Testis (tissue), 3 donors: ENCODE results near the gene IFT74. TPM values are rescaled to one million over a fixed set of nuclear protein-coding genes. Genes with fewer than 3 reads are reported as not detected.
A peak's percentile ranks its signal among the peaks of the same experiment; 100 is the strongest.

ENCODE experiments used
- DNase-seq: peaks from one replicate; pipeline ENCODE4 v3.0.0-alpha.2; 2019
- H3K27ac ChIP-seq, 2 donors: fragments of 200-600 bp; sonication (generic); one replicate each; pipeline ENCODE4 v1.5.1; 2019
- H3K27me3 ChIP-seq: fragments of 200-600 bp; sonication (generic); one replicate; pipeline ENCODE4 v1.5.1; 2019
- H3K36me3 ChIP-seq: fragments of 200-600 bp; sonication (generic); one replicate; pipeline ENCODE4 v1.5.1; 2017; ENCODE audit warnings: low read depth; ENCODE audit errors: missing control alignments
- H3K4me1 ChIP-seq: fragments of 200-600 bp; sonication (generic); one replicate; pipeline ENCODE4 v1.5.1; 2019
- H3K4me3 ChIP-seq, 2 donors: fragments of 200-600 bp; sonication (generic); one replicate each; pipeline ENCODE4 v1.5.1; 2017 to 2019
- H3K9me3 ChIP-seq: fragments of 200-600 bp; sonication (generic); one replicate; pipeline ENCODE4 v1.5.1; 2017
- CTCF ChIP-seq, 3 experiments: fragments of 450-650 bp in 2 of 3; fragments of 200-600 bp in 1 of 3; sonication (generic) in 1 of 3; IDR thresholded peaks; one replicate each; pipeline ENCODE4 v1.5.1; 2016 to 2019; ENCODE audit warnings: antibody characterized with exemption in 3 of 3, mild to moderate bottlenecking in 2 of 3, moderate library complexity in 1 of 3
- POLR2A ChIP-seq: fragments of 450-650 bp; IDR thresholded peaks from one replicate; pipeline ENCODE4 v1.6.1; 2017; ENCODE audit warnings: antibody characterized with exemption, mild to moderate bottlenecking, moderate library complexity
- WGBS, 2 donors: methylation state at CpG; one replicate each; pipeline ENCODE4 v1.1.5; 2018; 5-methylcytosine and 5-hydroxymethylcytosine counted together
- intact Hi-C: fragments of 100-400 bp; cut with DNase I; formaldehyde crosslinking; loops from one replicate; pipeline ENCODE4 v1.15.1; 2023; ENCODE audit warnings: low total_unique reads
- polyA plus RNA-seq: library from polyadenylated mRNA; stranded (reverse); fragments of 350-450 nt; fragmentation: Illumina TruSeq; extraction: RNeasy Lipid Tissue Mini Kit (QIAGEN cat#74804); gene quantifications from one replicate; pipeline ENCODE4 v1.2.3, GENCODE V29; 2014; ENCODE audit warnings: low read depth, low replicate concordance; ENCODE audit not compliant: insufficient read depth
- total RNA-seq, 2 donors: library from RNA; depleted of rRNA; stranded (reverse); fragments of >200 nt; gene quantifications; one replicate each; pipeline ENCODE4 v1.2.3, GENCODE V29; 2016

IFT74 gene
- total and polyA plus RNA-seq, 3 donors from 2014 or later, result 20.7 to 37.5 (median 30.2) TPM

DNA sequence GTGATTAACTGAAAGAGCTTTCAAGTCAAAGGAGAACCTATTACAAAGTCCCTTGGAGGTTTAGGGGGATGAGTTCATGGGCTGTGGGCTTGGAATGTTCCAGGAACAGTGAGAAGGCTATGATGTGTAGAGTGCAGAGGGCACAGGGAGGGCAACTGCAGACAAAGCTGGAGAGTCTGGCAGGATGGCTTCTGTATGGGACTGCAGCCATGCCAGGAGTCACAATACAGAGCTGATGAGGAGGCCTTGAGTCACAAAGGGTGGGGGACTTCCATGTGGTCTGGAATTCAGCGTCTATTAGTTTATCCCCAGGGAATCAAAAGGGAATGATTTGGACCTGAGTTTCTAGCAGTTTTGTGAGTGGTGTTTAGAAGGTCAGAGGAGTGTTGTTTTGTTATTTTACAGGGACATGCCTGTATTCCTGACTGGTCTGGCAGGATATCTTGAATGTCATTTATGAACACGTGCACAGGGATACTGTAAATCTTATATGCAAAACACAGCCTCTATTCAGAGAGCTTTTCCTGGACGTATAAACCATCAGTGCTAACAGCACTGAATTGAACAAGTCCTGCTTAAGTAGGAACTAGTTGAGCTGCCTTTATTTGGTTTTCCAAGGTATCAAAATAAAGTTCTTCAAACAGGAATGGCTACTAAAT is 138.6 kb downstream of the IFT74 start:
- H3K36me3 ChIP-seq, result no peaks in the 10 kb centered on the region
- H3K4me1 ChIP-seq, result no peaks in the 10 kb centered on the region
- H3K4me3 ChIP-seq, result no peak overlapping the region
- no peaks in the 10 kb centered on the region for H3K9me3 ChIP-seq
- no peak overlapping the region for H3K27ac ChIP-seq
- no peak for DNase-seq
- WGBS, 2 donors, result 41% methylated on average over 3 of the region's 3 CpGs
- intact Hi-C loops, result no loop called here
- no peak for TF ChIP-seq CTCF (IDR thresholded peaks at IDR 0.05)
- no peak for TF ChIP-seq POLR2A
- H3K27me3 ChIP-seq, result no peaks in the 10 kb centered on the region

DNA sequence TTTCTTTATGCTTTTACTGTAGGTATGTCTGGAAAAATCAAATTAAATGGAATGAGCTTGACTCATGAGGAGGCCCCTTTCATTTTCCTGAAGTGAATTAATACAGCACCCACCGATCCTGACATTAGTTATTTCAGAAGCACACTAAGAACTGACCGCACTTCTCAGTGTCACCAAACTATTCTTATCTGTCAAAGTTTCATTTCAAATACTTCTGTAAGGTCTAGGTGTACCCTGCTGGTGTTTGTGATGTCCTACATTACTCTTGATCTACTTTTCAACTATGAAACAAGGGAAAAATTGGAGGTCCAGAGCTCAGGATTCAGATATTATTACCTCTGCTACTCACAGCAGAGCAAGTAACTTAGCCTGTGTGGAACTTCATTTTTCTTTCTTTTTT is 151.0 kb downstream of the IFT74 start:
- WGBS, 2 donors, result 59 to 61% methylated on average over 2 of the region's 2 CpGs

DNA sequence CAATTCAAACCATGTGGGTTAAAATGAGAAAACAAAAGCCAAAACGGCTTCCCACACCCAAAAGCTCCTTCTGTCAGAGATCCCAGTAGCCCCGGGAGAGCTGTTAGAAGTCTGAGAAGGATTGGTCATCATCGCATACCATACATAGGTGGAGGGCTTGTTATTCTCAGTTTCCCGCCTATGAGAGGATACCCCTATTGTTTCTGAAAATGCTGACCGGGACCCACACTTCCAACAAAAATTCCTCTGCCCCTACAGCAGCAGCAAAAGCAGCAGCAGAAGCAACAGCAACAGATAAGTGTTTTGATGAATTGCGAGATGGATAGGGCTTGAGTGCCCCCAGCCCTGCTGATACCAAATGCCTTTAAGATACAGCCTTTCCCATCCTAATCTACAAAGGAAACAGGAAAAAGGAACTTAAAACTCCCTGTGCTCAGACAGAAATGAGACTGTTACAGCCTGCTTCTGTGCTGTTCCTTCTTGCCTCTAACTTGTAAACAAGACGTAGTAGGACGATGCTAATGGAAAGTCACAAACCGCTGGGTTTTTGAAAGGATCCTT is 152.8 kb downstream of the IFT74 start, which contains the start of gene TEK:
Gene TEK, plus strand, starts transcription at position 245 of the 561 bp plus-strand sequence. CDS start 366 bp downstream, outside the sequence.
- no peak for DNase-seq
- Histone ChIP-seq H3K27ac (peak within 1 kb of the TSS in 1 of 2 donors; percentile 33), H3K4me1 (no peaks in the 10 kb centered on the region), H3K9me3 (no peaks in the 10 kb centered on the region), H3K4me3 (no peak within 1 kb of the TSS), H3K27me3 (no peaks in the 10 kb centered on the region), H3K36me3 (no peaks in the 10 kb centered on the region)
- 15% methylated on average over 9 of the region's 9 CpGs for WGBS, 2 donors
- TF ChIP-seq CTCF (IDR thresholded peaks at IDR 0.05) (no peak), POLR2A (no peak)
- intact Hi-C loops, result no loop called here

More for the DNA sequence above, 151.0 kb downstream of the IFT74 start:
- TF ChIP-seq CTCF (IDR thresholded peaks at IDR 0.05) (no peak), POLR2A (no peak)
- Histone ChIP-seq H3K9me3 (no peaks in the 10 kb centered on the region), H3K27me3 (no peaks in the 10 kb centered on the region), H3K36me3 (no peaks in the 10 kb centered on the region), H3K27ac (no peak overlapping the region), H3K4me3 (no peak overlapping the region), H3K4me1 (no peaks in the 10 kb centered on the region)
- DNase-seq, result no peak
- intact Hi-C loops, result no loop called here

GRCh38 chr9:27109621-27110020 is 153.4 kb downstream of the IFT74 start:
- WGBS, 2 donors, result 55 to 56% methylated on average over 2 of the region's 2 CpGs
- H3K4me3 ChIP-seq, result no peak overlapping the region
- H3K27ac ChIP-seq, result peak overlapping the region in 1 of 2 donors; percentile 33
- no peaks in the 10 kb centered on the region for H3K27me3 ChIP-seq
- intact Hi-C loops, result no loop called here
- no peaks in the 10 kb centered on the region for H3K36me3 ChIP-seq
- TF ChIP-seq POLR2A (no peak), CTCF (IDR thresholded peaks at IDR 0.05) (no peak)
- no peak for DNase-seq
- H3K9me3 ChIP-seq, result no peaks in the 10 kb centered on the region
- no peaks in the 10 kb centered on the region for H3K4me1 ChIP-seq

GRCh38 chr9:27110181-27110580 is 154.0 kb downstream of the IFT74 start:
- no peaks in the 10 kb centered on the region for H3K9me3 ChIP-seq
- no peaks in the 10 kb centered on the region for H3K36me3 ChIP-seq
- no peak overlapping the region for H3K4me3 ChIP-seq
- DNase-seq, result no peak
- intact Hi-C loops, result no loop called here
- H3K27me3 ChIP-seq, result no peaks in the 10 kb centered on the region
- no peaks in the 10 kb centered on the region for H3K4me1 ChIP-seq
- no peak for TF ChIP-seq POLR2A
- WGBS, 2 donors, result 63 to 65% methylated on average over 4 of the region's 4 CpGs
- no peak overlapping the region for H3K27ac ChIP-seq
